K562 (cell line): ENCODE measurements around the gene RNF167. TPM values are rescaled to one million over a fixed set of nuclear protein-coding genes. Genes with fewer than 3 reads are reported as not detected.

ENCODE experiments used
- CHD1 ChIP-seq: fragments of 200-600 bp; sonication (generic); IDR thresholded peaks from one replicate; pipeline ENCODE4 v1.6.1; 2012; ENCODE audit warnings: mild to moderate bottlenecking, moderate library complexity, low read length, inconsistent platforms
- ELF2 ChIP-seq: fragments of 250-450 bp; sonication (Bioruptor Pico); IDR thresholded peaks from 2 replicates; pipeline ENCODE4 v1.5.0; 2021; ENCODE audit warnings: mild to moderate bottlenecking
- FOXM1 ChIP-seq, 2 experiments: fragments of 450-650 bp in 1 of 2; sonication (generic) in 1 of 2; formaldehyde crosslinking in 1 of 2; IDR thresholded peaks; 2 replicates each; pipeline versions ENCODE4 v1.6.1 to v1.9.0; 2017 to 2022; ENCODE audit warnings: low read depth in 2 of 2, mild to moderate bottlenecking in 2 of 2, missing genetic modification reagents in 1 of 2, moderate library complexity in 1 of 2
- GABPA ChIP-seq: fragments of 200-800 bp; sonication (Bioruptor generic); conservative IDR thresholded peaks from 2 replicates; pipeline ENCODE4 v1.6.1; 2016; ENCODE audit warnings: low read depth, missing genetic modification characterization, missing compliant biosample characterization
- HDAC2 ChIP-seq: fragments of 450-650 bp; IDR thresholded peaks from 2 replicates; pipeline ENCODE4 v1.6.1; 2016; ENCODE audit warnings: mild to moderate bottlenecking
- LCOR ChIP-seq: sonication (generic); formaldehyde crosslinking; IDR thresholded peaks from 2 replicates; pipeline ENCODE4 v1.8.0; 2022; ENCODE audit warnings: mild to moderate bottlenecking, missing genetic modification reagents
- MNT ChIP-seq, 2 experiments: fragments of 450-650 bp; conservative IDR thresholded peaks; 2 replicates each; pipeline ENCODE4 v1.6.1; 2017; ENCODE audit warnings: mild to moderate bottlenecking in 2 of 2, moderate library complexity in 2 of 2
- MYC ChIP-seq, 2 experiments: fragments of 250-450 bp in 1 of 2; sonication (Bioruptor Pico) in 1 of 2; IDR thresholded peaks; 2 replicates each; pipeline versions ENCODE4 v1.5.1 to v1.6.1; 2012 to 2021; ENCODE audit warnings: low read depth in 2 of 2, borderline replicate concordance in 1 of 2, improper control_type of control experiment in 1 of 2, low read length in 1 of 2, mild to moderate bottlenecking in 1 of 2, moderate library complexity in 1 of 2
- POLR2A ChIP-seq: fragments of 450-650 bp; conservative IDR thresholded peaks from 2 replicates; pipeline ENCODE4 v1.6.1; 2016
- POLR2AphosphoS5 ChIP-seq: IDR thresholded peaks from 2 replicates; pipeline ENCODE4 v1.6.1; 2011; ENCODE audit warnings: mild to moderate bottlenecking, low read depth, low read length, moderate library complexity; ENCODE audit not compliant: control insufficient read depth, insufficient read depth
- RBBP5 ChIP-seq: fragments of 200-600 bp; sonication (generic); IDR thresholded peaks from 2 replicates; pipeline ENCODE4 v1.6.1; 2012; ENCODE audit warnings: borderline replicate concordance, mild to moderate bottlenecking, low read length, control low read depth, inconsistent platforms; ENCODE audit not compliant: insufficient read depth, poor library complexity, severe bottlenecking
- RBM39 ChIP-seq: fragments of 200-400 bp; formaldehyde crosslinking; optimal IDR thresholded peaks from 2 replicates; pipeline ENCODE3; 2018; ENCODE audit warnings: low read depth, low read length
- SIN3A ChIP-seq, 2 experiments: fragments of 150-350 bp in 1 of 2; IDR thresholded peaks; 2 replicates each; pipeline ENCODE4 v1.6.1; 2011 to 2016; ENCODE audit warnings: borderline replicate concordance in 2 of 2, low read depth in 2 of 2, low read length in 2 of 2, mild to moderate bottlenecking in 2 of 2, moderate library complexity in 2 of 2; ENCODE audit not compliant: control insufficient read depth in 1 of 2
- SMAD4 ChIP-seq: fragments of 250-450 bp; sonication (Bioruptor Pico); conservative IDR thresholded peaks from 2 replicates; pipeline ENCODE4 v1.8.0; 2021; ENCODE audit warnings: inconsistent platforms, mild to moderate bottlenecking, moderate library complexity
- SP1 ChIP-seq: sonication (generic); formaldehyde crosslinking; IDR thresholded peaks from 2 replicates; pipeline ENCODE4 v1.8.1; 2022; ENCODE audit warnings: mild to moderate bottlenecking, missing genetic modification reagents
- TBP ChIP-seq: optimal IDR thresholded peaks from 2 replicates; pipeline ENCODE3; 2011; ENCODE audit warnings: low read depth, low read length, improper control_type of control experiment
- THAP7 ChIP-seq: fragments of 250-450 bp; sonication (Bioruptor Pico); IDR thresholded peaks from 2 replicates; pipeline ENCODE4 v1.5.0; 2021
- VEZF1 ChIP-seq: fragments of 200-800 bp; sonication (Bioruptor generic); IDR thresholded peaks from 2 replicates; pipeline ENCODE4 v1.6.1; 2017; ENCODE audit warnings: missing genetic modification characterization, missing compliant biosample characterization
- XRCC5 ChIP-seq: fragments of 200-400 bp; formaldehyde crosslinking; IDR thresholded peaks from 2 replicates; pipeline ENCODE4 v1.6.1; 2017; ENCODE audit warnings: low read depth, mild to moderate bottlenecking, low read length
- ZFX ChIP-seq: sonication (generic); formaldehyde crosslinking; IDR thresholded peaks from 2 replicates; pipeline ENCODE4 v1.8.0; 2022; ENCODE audit warnings: mild to moderate bottlenecking, missing genetic modification reagents, moderate library complexity
- polyA plus RNA-seq, 8 experiments: library from polyadenylated mRNA; depleted of rRNA in 4 of 8; stranded (reverse) in 5 of 8; unstranded in 3 of 8; fragments of >200 nt; fragmentation: Nextera tagmentation in 2 of 8; fragmentation: Illumina TruSeq in 1 of 8; extraction: Ambion mirVana in 2 of 8; extraction: Trizol in 1 of 8; gene quantifications; 2 replicates each; pipeline versions ENCODE4 v1.2.1 to v1.2.3, GENCODE V29; 2011 to 2014; ENCODE audit warnings: inconsistent platforms in 1 of 8, missing spikeins in 1 of 8
- total RNA-seq, 7 experiments: library from RNA; depleted of rRNA in 6 of 7; stranded (reverse); fragments of >200 nt in 6 of 7; fragmentation: Illumina TruSeq in 2 of 7; extraction: Trizol in 2 of 7; gene quantifications; 2 replicates each; pipeline versions ENCODE4 v1.2.1 to v1.2.3, GENCODE V29; 2011 to 2021; ENCODE audit warnings: low replicate concordance in 1 of 7

Gene RNF167
- total and polyA plus RNA-seq, 9 of the 15 experiments (the other 6 are each of a cell fraction or from before 2014, with no cell fraction given), result 16.5 to 143 (median 45.5) TPM

- TF ChIP-seq MNT (conservative IDR thresholded peaks at IDR 0.05) (peak; percentile 40 to 72; a peak in 3 of 4 replicates), RBM39 (no peak), ELF2 (CRISPR knock-in tag) (peak; percentile 38; the same call in 1 of the 2 replicates), CHD1 (peak; percentile 17), THAP7 (CRISPR knock-in tag) (0 out of 2 replicates have a peak, but pooled peaks have one; percentile 38), RBBP5 (peak; percentile 26), ZFX (peak; percentile 88), VEZF1 (peak; percentile 68), POLR2A (peak; percentile 85), SP1 (CRISPR knock-in tag) (peak; percentile 68; the same call in 1 of the 2 replicates), MYC (IDR thresholded peaks at IDR 0.05; ENCODE audit: low read depth, low read length) (peak; percentile 66), MYC (CRISPR knock-in tag; IDR thresholded peaks at IDR 0.05; ENCODE audit: borderline replicate concordance, low read depth) (no peak), HDAC2 (peak; percentile 13; the same call in 1 of the 2 replicates), SMAD4 (CRISPR knock-in tag) (peak; percentile 75), LCOR (0 out of 2 replicates have a peak, but pooled peaks have one; percentile 38), FOXM1 (IDR thresholded peaks at IDR 0.05; ENCODE audit: low read depth) (no peak), FOXM1 (CRISPR knock-in tag; IDR thresholded peaks at IDR 0.05; ENCODE audit: low read depth) (0 out of 2 replicates have a peak, but pooled peaks have one; percentile 43), SIN3A (IDR thresholded peaks at IDR 0.05; ENCODE audit: borderline replicate concordance in 2 of 2, control insufficient read depth in 1 of 2, low read depth in 2 of 2, low read length in 2 of 2) (peak; percentile 61 to 89; a peak in 3 of 4 replicates), POLR2AphosphoS5 (peak; percentile 56; the same call in 1 of the 2 replicates), GABPA (tag) (peak; percentile 75), XRCC5 (peak; percentile 42; the same call in 1 of the 2 replicates), TBP (peak; percentile 58)
These were observed 27.7 kb downstream of the RNF167 start, which contains the start of gene SPAG7 (continued) for GRCh38 chr17:4967539-4968485.
